Measurements from ENCODE around the gene SCYGR1.

DNA sequence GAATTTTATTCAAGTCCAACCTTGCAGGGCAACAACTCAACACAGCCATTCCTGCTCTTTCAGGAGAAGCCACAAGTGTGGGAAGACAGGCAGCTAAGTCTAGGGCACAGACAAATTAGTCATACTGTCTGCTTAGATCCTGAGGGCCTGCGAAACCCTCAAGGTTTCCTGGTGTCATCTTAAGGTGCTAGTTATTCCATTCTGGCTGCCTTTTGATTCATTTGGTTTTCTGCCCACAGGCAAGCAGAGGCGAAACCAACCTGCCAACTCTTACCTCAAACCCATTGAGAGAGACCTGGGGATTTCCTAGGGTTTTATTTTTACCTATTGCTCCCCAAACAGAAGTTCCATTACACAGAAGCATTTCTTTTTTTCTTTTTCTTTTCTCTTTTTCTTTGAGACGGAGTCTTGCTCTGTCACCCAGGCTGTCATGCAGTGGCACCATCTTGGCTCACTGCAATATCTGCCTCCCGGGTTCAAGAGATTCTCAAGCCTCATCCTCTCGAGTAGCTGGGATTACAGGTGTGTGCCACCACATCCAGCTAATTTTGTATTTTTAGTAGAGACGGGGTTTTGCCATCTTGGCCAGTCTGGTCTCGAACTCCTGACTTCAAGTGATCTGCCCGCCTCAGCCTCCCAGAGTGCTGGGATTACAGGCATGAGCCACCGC, 23.7 kb upstream of the SCYGR1 start:
- no peak for TF ChIP-seq CTCF (IDR thresholded peaks at IDR 0.05)
- TF ChIP-seq POLR2A (IDR thresholded peaks at IDR 0.05), result no peak

All from testis (tissue), 2 donors.